AG04450 (cell line): ENCODE data around the gene SDK1. TPM values are rescaled to one million over a fixed set of nuclear protein-coding genes. Genes with fewer than 3 reads are reported as not detected.

ENCODE experiments used
- CTCF ChIA-PET: fragments of 300-600, 350-600 bp; formaldehyde crosslinking; extraction: SDS; loops from one replicate; lab custom pipeline; 2022; ENCODE audit warnings: antibody characterized with exemption, inconsistent platforms; lab: Charles Lee
- POLR2A ChIA-PET: fragments of 350-600 bp; formaldehyde crosslinking; extraction: SDS; loops from one replicate; lab custom pipeline; 2021; ENCODE audit warnings: antibody characterized with exemption, inconsistent platforms; lab: Yijun Ruan, JAX
- DNase-seq: peaks from one replicate; pipeline ENCODE4 v3.0.0-alpha.2; 2011; ENCODE audit warnings: low read depth, low spot score
- H3K27ac ChIP-seq: one replicate; pipeline ENCODE4 v1.5.1; 2012; ENCODE audit warnings: low read depth, low read length, control low read depth
- H3K27me3 ChIP-seq: one replicate; pipeline ENCODE4 v1.6.0; 2012; ENCODE audit warnings: low read length; ENCODE audit not compliant: control insufficient read depth, insufficient read depth
- H3K4me3 ChIP-seq: 2 replicates; pipeline ENCODE4 v1.5.1; 2011; ENCODE audit warnings: mild to moderate bottlenecking, low read depth, low read length, control low read depth
- H3K9me3 ChIP-seq: 2 replicates; pipeline ENCODE4 v1.5.1; 2012; ENCODE audit warnings: low read length; ENCODE audit not compliant: control insufficient read depth, insufficient read depth
- CTCF ChIP-seq: IDR thresholded peaks from 2 replicates; pipeline ENCODE4 v1.5.1; 2011; ENCODE audit warnings: low read depth, low read length, control low read depth, inconsistent platforms
- polyA plus RNA-seq: library from polyadenylated mRNA; depleted of rRNA; stranded (reverse); fragments of >200 nt; gene quantifications from 2 replicates; pipeline ENCODE4 v1.2.3, GENCODE V29; 2011

Gene SDK1
- polyA plus RNA-seq, 1 experiment = 2.2 TPM

GRCh38 chr7:4009211-4010060, 708.4 kb downstream of the SDK1 start:
- Histone ChIP-seq H3K4me3 (no peak overlapping the region), H3K27ac (no peak overlapping the region), H3K27me3 (no peaks in the 10 kb centered on the region), H3K9me3 (peaks cover 47% of the 10 kb centered on the region)
- TF ChIP-seq CTCF = no peak
- ChIA-PET CTCF (no interaction called here), POLR2A (no interaction called here)
- no peak for DNase-seq

GRCh38 chr7:4010061-4010605, 709.1 kb downstream of the SDK1 start:
- Histone ChIP-seq H3K27me3 (no peaks in the 10 kb centered on the region), H3K27ac (no peak overlapping the region), H3K4me3 (no peak overlapping the region), H3K9me3 (peaks cover 49% of the 10 kb centered on the region)
- DNase-seq = no peak
- CTCF ChIA-PET = no interaction called here
- no peak for TF ChIP-seq CTCF
- POLR2A ChIA-PET = no interaction called here

GRCh38 chr7:4010923-4011656, 710.0 kb downstream of the SDK1 start:
- DNase-seq = no peak
- Histone ChIP-seq H3K27ac (no peak overlapping the region), H3K27me3 (no peaks in the 10 kb centered on the region), H3K9me3 (peaks cover 52% of the 10 kb centered on the region), H3K4me3 (no peak overlapping the region)
- CTCF ChIA-PET = no interaction called here
- TF ChIP-seq CTCF = no peak
- POLR2A ChIA-PET = no interaction called here

- TF ChIP-seq CTCF = no peak
- CTCF ChIA-PET = no interaction called here
These were observed 712.7 kb downstream of the SDK1 start for GRCh38 chr7:4013793-4014192.

More at GRCh38 chr7:4013793-4014192, 712.7 kb downstream of the SDK1 start:
- H3K27me3 ChIP-seq = no peaks in the 10 kb centered on the region
- DNase-seq = no peak
- POLR2A ChIA-PET = no interaction called here
- H3K27ac ChIP-seq = no peak overlapping the region
- no peak overlapping the region for H3K4me3 ChIP-seq
- peaks cover 54% of the 10 kb centered on the region for H3K9me3 ChIP-seq
